K562 (cell line): ENCODE data around the gene TULP4. TPM values are rescaled to one million over a fixed set of nuclear protein-coding genes. Genes with fewer than 3 reads are reported as not detected.

Experiments used
- ARNT ChIP-seq, 2 experiments: fragments of 450-650 bp; IDR thresholded peaks; 2 replicates each; pipeline ENCODE4 v1.6.1; 2016; ENCODE audit warnings: mild to moderate bottlenecking in 1 of 2
- ESRRB ChIP-seq: fragments of 250-450 bp; sonication (Bioruptor Pico); IDR thresholded peaks from 2 replicates; pipeline ENCODE4 v1.5.0; 2020; ENCODE audit warnings: mild to moderate bottlenecking, moderate library complexity, borderline replicate concordance
- HDGF ChIP-seq: fragments of 450-650 bp; IDR thresholded peaks from 2 replicates; pipeline ENCODE4 v1.6.1; 2016
- HMGN3 ChIP-seq: IDR thresholded peaks from 2 replicates; pipeline ENCODE4 v1.6.1; 2011; ENCODE audit warnings: borderline replicate concordance, low read depth, mild to moderate bottlenecking, mixed read lengths, low read length; ENCODE audit not compliant: insufficient read length; ENCODE audit errors: extremely low read depth
- IRF2 ChIP-seq: sonication (generic); formaldehyde crosslinking; IDR thresholded peaks from 2 replicates; pipeline ENCODE4 v1.8.1; 2022; ENCODE audit warnings: mild to moderate bottlenecking, missing genetic modification reagents
- KLF13 ChIP-seq: fragments of 450-650 bp; IDR thresholded peaks from 2 replicates; pipeline ENCODE4 v1.6.1; 2016; ENCODE audit warnings: missing genetic modification characterization, low read depth, mild to moderate bottlenecking, missing compliant biosample characterization, moderate library complexity, borderline replicate concordance
- NR2F6 ChIP-seq: fragments of 450-650 bp; formaldehyde crosslinking; IDR thresholded peaks from 2 replicates; pipeline ENCODE4 v1.4.0; 2020; ENCODE audit warnings: mild to moderate bottlenecking
- NUFIP1 ChIP-seq: fragments of 450-650 bp; IDR thresholded peaks from 2 replicates; pipeline ENCODE4 v1.6.1; 2018; ENCODE audit not compliant: partially characterized antibody
- POLR2A ChIP-seq: fragments of 450-650 bp; conservative IDR thresholded peaks from 2 replicates; pipeline ENCODE4 v1.6.1; 2016
- PURB ChIP-seq: sonication (generic); formaldehyde crosslinking; IDR thresholded peaks from 2 replicates; pipeline ENCODE4 v1.9.0; 2021; ENCODE audit warnings: low read depth, mild to moderate bottlenecking, missing genetic modification reagents
- RBM14 ChIP-seq: fragments of 200-400 bp; formaldehyde crosslinking; IDR thresholded peaks from 2 replicates; pipeline ENCODE4 v1.6.1; 2018; ENCODE audit warnings: low read depth, mild to moderate bottlenecking, low read length, moderate library complexity, borderline replicate concordance; ENCODE audit not compliant: insufficient read depth
- SETDB1 ChIP-seq: IDR thresholded peaks from one replicate; pipeline ENCODE4 v1.6.1; 2012; ENCODE audit warnings: low read length, control low read depth, inconsistent platforms
- SOX6 ChIP-seq: fragments of 450-650 bp; IDR thresholded peaks from 2 replicates; pipeline ENCODE4 v1.6.1; 2014; ENCODE audit warnings: mild to moderate bottlenecking
- TBL1XR1 ChIP-seq, 2 experiments: IDR thresholded peaks; 2 replicates each; pipeline ENCODE4 v1.6.1; 2012; ENCODE audit warnings: improper control_type of control experiment in 2 of 2, low read length in 2 of 2, mild to moderate bottlenecking in 1 of 2
- TEAD4 ChIP-seq, 2 experiments: sonication (generic) in 1 of 2; formaldehyde crosslinking in 1 of 2; IDR thresholded peaks; 2 replicates each; pipeline versions ENCODE4 v1.6.1 to v1.8.0; 2012 to 2022; ENCODE audit warnings: borderline replicate concordance in 1 of 2, inconsistent platforms in 1 of 2, low read length in 1 of 2, mild to moderate bottlenecking in 1 of 2, missing genetic modification reagents in 1 of 2
- XRCC5 ChIP-seq: fragments of 200-400 bp; formaldehyde crosslinking; IDR thresholded peaks from 2 replicates; pipeline ENCODE4 v1.6.1; 2017; ENCODE audit warnings: low read depth, mild to moderate bottlenecking, low read length
- ZNF134 ChIP-seq: fragments of 250-450 bp; sonication (Bioruptor Pico); conservative IDR thresholded peaks from 2 replicates; pipeline ENCODE4 v1.4.0; 2020
- ZNF197 ChIP-seq: fragments of 200-800 bp; sonication (Bioruptor generic); IDR thresholded peaks from 2 replicates; pipeline ENCODE4 v1.6.1; 2016; ENCODE audit warnings: low read depth, missing genetic modification characterization, missing compliant biosample characterization
- ZNF583 ChIP-seq: fragments of 250-450 bp; sonication (Bioruptor Pico); IDR thresholded peaks from 2 replicates; pipeline ENCODE4 v1.4.0; 2020
- ZNF644 ChIP-seq: fragments of 200-800 bp; sonication (Bioruptor generic); IDR thresholded peaks from 2 replicates; pipeline ENCODE4 v1.6.1; 2016; ENCODE audit warnings: low read depth, missing genetic modification characterization, missing compliant biosample characterization
- polyA plus RNA-seq, 8 experiments: library from polyadenylated mRNA; depleted of rRNA in 4 of 8; stranded (reverse) in 5 of 8; unstranded in 3 of 8; fragments of >200 nt; fragmentation: Nextera tagmentation in 2 of 8; fragmentation: Illumina TruSeq in 1 of 8; extraction: Ambion mirVana in 2 of 8; extraction: Trizol in 1 of 8; gene quantifications; 2 replicates each; pipeline versions ENCODE4 v1.2.1 to v1.2.3, GENCODE V29; 2011 to 2014; ENCODE audit warnings: inconsistent platforms in 1 of 8, missing spikeins in 1 of 8
- total RNA-seq, 7 experiments: library from RNA; depleted of rRNA in 6 of 7; stranded (reverse); fragments of >200 nt in 6 of 7; fragmentation: Illumina TruSeq in 2 of 7; extraction: Trizol in 2 of 7; gene quantifications; 2 replicates each; pipeline versions ENCODE4 v1.2.1 to v1.2.3, GENCODE V29; 2011 to 2021; ENCODE audit warnings: low replicate concordance in 1 of 7
- TF ChIP-seq, protein P1 (sequence below): fragments of 250-450 bp; sonication (Bioruptor Pico); IDR thresholded peaks from 2 replicates; pipeline ENCODE4 v1.4.0; 2020; ENCODE audit warnings: mild to moderate bottlenecking, moderate library complexity, borderline replicate concordance
- TF ChIP-seq, protein P2 (sequence below), 2 experiments: fragments of 150-350 bp in 1 of 2; IDR thresholded peaks; 2 replicates each; pipeline ENCODE4 v1.6.1; 2012 to 2016; ENCODE audit warnings: low read depth in 2 of 2, low read length in 2 of 2, mild to moderate bottlenecking in 1 of 2, moderate library complexity in 1 of 2
- TF ChIP-seq, protein P3 (sequence below): fragments of 250-450 bp; sonication (Bioruptor Pico); IDR thresholded peaks from 2 replicates; pipeline ENCODE4 v1.8.0; 2021; ENCODE audit warnings: mild to moderate bottlenecking, moderate library complexity

TULP4 gene
- total and polyA plus RNA-seq, 9 of the 15 experiments (the other 6 are each of a cell fraction or from before 2014, with no cell fraction given), result 1.2 to 50.4 (median 11.0) TPM

DNA sequence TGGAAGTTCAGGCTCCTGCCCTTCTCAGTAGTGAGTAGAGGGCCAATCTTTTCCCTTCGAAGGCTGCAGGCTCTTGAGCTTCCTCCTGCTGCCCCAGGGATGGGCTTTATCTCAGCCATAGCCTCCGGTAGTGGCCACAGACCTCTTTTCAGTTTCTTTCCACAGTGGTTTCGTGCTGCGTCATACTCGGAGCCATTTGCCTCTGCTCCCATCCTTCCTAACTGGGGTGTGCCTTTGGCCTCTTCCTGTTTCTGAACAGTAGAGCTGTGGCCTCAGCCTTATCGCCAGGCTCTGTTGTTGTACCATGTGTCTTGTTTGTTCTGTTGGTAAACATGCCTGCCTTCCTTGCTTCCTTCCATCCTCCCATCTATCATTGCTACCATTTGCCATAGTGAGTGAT, 54.1 kb downstream of the TULP4 start (continued):
- peak; percentile 41; the same call in 1 of the 2 replicates for TF ChIP-seq TEAD4 (IDR thresholded peaks at IDR 0.05; ENCODE audit: low read length)
- no peak for TF ChIP-seq TEAD4 (CRISPR knock-in tag; IDR thresholded peaks at IDR 0.05; ENCODE audit: borderline replicate concordance)
- no peak for TF ChIP-seq NR2F6
- peak; percentile 53; the same call in 1 of the 2 replicates for TF ChIP-seq ZNF197 (CRISPR knock-in tag)
- TF ChIP-seq ZNF583 (CRISPR knock-in tag), result no peak; the same call in 1 of the 2 replicates
- no peak for TF ChIP-seq HMGN3
- TF ChIP-seq HDGF, result 0 out of 2 replicates have a peak, but pooled peaks have one; percentile 45
- no peak for TF ChIP-seq RBM14
- no peak for TF ChIP-seq POLR2A
- TF ChIP-seq SETDB1, result no peak
- TF ChIP-seq KLF13, result no peak
- TF ChIP-seq, protein P1, sequence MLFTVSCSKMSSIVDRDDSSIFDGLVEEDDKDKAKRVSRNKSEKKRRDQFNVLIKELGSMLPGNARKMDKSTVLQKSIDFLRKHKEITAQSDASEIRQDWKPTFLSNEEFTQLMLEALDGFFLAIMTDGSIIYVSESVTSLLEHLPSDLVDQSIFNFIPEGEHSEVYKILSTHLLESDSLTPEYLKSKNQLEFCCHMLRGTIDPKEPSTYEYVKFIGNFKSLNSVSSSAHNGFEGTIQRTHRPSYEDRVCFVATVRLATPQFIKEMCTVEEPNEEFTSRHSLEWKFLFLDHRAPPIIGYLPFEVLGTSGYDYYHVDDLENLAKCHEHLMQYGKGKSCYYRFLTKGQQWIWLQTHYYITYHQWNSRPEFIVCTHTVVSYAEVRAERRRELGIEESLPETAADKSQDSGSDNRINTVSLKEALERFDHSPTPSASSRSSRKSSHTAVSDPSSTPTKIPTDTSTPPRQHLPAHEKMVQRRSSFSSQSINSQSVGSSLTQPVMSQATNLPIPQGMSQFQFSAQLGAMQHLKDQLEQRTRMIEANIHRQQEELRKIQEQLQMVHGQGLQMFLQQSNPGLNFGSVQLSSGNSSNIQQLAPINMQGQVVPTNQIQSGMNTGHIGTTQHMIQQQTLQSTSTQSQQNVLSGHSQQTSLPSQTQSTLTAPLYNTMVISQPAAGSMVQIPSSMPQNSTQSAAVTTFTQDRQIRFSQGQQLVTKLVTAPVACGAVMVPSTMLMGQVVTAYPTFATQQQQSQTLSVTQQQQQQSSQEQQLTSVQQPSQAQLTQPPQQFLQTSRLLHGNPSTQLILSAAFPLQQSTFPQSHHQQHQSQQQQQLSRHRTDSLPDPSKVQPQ (CRISPR knock-in tag), result no peak
- TF ChIP-seq PURB (CRISPR knock-in tag), result no peak
- TF ChIP-seq, protein P2, sequence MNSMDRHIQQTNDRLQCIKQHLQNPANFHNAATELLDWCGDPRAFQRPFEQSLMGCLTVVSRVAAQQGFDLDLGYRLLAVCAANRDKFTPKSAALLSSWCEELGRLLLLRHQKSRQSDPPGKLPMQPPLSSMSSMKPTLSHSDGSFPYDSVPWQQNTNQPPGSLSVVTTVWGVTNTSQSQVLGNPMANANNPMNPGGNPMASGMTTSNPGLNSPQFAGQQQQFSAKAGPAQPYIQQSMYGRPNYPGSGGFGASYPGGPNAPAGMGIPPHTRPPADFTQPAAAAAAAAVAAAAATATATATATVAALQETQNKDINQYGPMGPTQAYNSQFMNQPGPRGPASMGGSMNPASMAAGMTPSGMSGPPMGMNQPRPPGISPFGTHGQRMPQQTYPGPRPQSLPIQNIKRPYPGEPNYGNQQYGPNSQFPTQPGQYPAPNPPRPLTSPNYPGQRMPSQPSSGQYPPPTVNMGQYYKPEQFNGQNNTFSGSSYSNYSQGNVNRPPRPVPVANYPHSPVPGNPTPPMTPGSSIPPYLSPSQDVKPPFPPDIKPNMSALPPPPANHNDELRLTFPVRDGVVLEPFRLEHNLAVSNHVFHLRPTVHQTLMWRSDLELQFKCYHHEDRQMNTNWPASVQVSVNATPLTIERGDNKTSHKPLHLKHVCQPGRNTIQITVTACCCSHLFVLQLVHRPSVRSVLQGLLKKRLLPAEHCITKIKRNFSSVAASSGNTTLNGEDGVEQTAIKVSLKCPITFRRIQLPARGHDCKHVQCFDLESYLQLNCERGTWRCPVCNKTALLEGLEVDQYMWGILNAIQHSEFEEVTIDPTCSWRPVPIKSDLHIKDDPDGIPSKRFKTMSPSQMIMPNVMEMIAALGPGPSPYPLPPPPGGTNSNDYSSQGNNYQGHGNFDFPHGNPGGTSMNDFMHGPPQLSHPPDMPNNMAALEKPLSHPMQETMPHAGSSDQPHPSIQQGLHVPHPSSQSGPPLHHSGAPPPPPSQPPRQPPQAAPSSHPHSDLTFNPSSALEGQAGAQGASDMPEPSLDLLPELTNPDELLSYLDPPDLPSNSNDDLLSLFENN (IDR thresholded peaks at IDR 0.05; ENCODE audit: low read depth in 2 of 2, low read length in 2 of 2), result no peak
- no peak for TF ChIP-seq IRF2 (CRISPR knock-in tag)
- peak; percentile 70; the same call in 1 of the 2 replicates for TF ChIP-seq SOX6
- no peak for TF ChIP-seq XRCC5
- TF ChIP-seq ZNF134, result peak; percentile 45; the same call in 1 of the 2 replicates
- TF ChIP-seq ZNF644 (tag), result no peak
- TF ChIP-seq ARNT (IDR thresholded peaks at IDR 0.05), result no peak
- TF ChIP-seq NUFIP1, result peak; percentile 27
- TF ChIP-seq ESRRB (CRISPR knock-in tag), result no peak
- no peak; a peak in 1 of 4 replicates for TF ChIP-seq TBL1XR1 (IDR thresholded peaks at IDR 0.05; ENCODE audit: low read length in 2 of 2)
- TF ChIP-seq, protein P3, sequence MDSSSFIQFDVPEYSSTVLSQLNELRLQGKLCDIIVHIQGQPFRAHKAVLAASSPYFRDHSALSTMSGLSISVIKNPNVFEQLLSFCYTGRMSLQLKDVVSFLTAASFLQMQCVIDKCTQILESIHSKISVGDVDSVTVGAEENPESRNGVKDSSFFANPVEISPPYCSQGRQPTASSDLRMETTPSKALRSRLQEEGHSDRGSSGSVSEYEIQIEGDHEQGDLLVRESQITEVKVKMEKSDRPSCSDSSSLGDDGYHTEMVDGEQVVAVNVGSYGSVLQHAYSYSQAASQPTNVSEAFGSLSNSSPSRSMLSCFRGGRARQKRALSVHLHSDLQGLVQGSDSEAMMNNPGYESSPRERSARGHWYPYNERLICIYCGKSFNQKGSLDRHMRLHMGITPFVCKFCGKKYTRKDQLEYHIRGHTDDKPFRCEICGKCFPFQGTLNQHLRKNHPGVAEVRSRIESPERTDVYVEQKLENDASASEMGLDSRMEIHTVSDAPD, result no peak
